ENCODE data around the gene TPMT.

DNA sequence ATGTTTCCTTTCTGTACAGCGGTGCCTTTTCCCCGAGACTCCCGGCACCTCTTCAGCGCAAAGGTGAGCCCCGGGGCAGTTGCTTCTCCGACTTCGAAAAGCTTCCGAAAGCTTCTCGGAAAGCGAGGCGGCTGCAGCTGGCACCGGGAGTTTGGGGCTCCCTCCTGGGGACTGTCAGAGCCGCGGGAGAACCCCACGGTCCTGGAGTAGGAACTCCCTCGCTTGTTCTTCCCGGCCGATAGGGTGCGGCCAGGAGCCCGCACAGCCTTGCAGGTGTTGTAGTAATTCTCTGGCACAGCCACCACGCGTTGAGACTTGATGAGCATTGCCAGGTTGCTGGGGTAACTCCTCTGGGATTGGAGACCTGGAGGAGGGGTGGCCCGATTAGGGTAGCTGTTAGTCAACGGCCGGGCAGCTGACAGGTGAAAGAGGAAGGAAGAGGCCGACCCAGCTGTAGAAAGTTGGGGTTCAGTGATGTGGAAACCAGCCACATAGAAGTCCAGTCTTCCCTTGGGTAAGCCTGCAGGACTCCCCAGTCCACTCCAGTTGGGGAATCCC, 1.1 kb upstream of the TPMT start:
- TF ChIP-seq, protein P1, sequence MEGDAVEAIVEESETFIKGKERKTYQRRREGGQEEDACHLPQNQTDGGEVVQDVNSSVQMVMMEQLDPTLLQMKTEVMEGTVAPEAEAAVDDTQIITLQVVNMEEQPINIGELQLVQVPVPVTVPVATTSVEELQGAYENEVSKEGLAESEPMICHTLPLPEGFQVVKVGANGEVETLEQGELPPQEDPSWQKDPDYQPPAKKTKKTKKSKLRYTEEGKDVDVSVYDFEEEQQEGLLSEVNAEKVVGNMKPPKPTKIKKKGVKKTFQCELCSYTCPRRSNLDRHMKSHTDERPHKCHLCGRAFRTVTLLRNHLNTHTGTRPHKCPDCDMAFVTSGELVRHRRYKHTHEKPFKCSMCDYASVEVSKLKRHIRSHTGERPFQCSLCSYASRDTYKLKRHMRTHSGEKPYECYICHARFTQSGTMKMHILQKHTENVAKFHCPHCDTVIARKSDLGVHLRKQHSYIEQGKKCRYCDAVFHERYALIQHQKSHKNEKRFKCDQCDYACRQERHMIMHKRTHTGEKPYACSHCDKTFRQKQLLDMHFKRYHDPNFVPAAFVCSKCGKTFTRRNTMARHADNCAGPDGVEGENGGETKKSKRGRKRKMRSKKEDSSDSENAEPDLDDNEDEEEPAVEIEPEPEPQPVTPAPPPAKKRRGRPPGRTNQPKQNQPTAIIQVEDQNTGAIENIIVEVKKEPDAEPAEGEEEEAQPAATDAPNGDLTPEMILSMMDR (IDR thresholded peaks at IDR 0.05; ENCODE audit: low read depth, low read length, missing input control) = peak; percentile 28
- TF ChIP-seq TAF1 (conservative IDR thresholded peaks at IDR 0.05) (no peak), SP1 (IDR thresholded peaks at IDR 0.05) (peak; percentile 28), RAD21 (IDR thresholded peaks at IDR 0.05) (peak; percentile 48 to 65), GABPA (IDR thresholded peaks at IDR 0.05 in 1 of 2, conservative IDR thresholded peaks at IDR 0.05 in 1 of 2) (no peak)

Measured in liver (tissue), 3 donors.